Cardiac septum (tissue), 1 donor: ENCODE results near the gene PRKN. TPM values are rescaled to one million over a fixed set of nuclear protein-coding genes. Genes with fewer than 3 reads are reported as not detected.

ENCODE experiments used
- DNase-seq: peaks from one replicate; pipeline ENCODE4 v3.0.0-alpha.2; 2020; ENCODE audit warnings: low spot score
- intact Hi-C: fragments of 100-400 bp; cut with DNase I; formaldehyde crosslinking; loops from one replicate; pipeline ENCODE4 v1.14.0; 2022
- total RNA-seq: library from RNA; stranded (reverse); fragmentation: NEBNext Ultra II Directional; extraction: Animal tissue kit (Norgen Biotek cat#: 25700); gene quantifications from one replicate; pipeline ENCODE4 v1.2.1, GENCODE V29; 2021
- donor health status: DM: no; HTN: no; CAD: no.

PRKN gene
- total RNA-seq, 1 donor from 2014 or later = 23.2 TPM

DNA sequence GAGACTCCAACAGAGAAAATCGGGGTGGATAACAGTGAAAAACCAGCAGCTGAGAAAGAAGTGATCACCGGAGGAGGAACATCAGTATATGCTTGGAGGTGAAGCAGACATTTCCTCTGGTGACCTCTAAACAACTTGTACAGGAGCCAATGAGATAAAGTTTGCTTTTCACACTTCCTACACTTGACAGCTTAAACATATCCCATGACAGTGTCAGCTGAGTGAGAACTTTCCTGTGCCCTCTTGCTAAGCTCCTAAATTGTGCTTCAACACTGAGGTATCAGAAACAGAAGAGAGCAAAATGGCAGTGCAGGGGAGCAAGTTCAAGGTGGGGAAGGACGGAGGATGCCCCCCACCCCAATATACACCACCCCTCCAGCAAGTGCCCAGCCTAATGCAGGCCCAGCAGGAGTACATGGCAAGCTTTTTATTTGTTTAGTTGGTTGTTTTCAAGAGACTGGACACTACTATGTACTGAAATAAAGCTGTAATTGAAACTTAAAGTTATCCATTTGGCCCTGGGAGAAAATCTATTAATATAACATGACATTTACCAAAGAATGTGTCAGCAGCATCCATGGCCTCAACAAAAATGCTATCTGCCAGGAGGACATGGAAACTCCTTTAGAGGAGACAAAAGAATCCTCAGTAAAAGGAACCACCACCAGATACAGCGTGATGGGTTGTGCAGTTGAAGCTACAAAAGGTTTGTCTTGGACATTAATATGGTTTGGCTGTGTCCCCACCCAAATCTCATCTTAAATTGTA lies 540.2 kb downstream of the PRKN start:
- DNase-seq = no peak

DNA sequence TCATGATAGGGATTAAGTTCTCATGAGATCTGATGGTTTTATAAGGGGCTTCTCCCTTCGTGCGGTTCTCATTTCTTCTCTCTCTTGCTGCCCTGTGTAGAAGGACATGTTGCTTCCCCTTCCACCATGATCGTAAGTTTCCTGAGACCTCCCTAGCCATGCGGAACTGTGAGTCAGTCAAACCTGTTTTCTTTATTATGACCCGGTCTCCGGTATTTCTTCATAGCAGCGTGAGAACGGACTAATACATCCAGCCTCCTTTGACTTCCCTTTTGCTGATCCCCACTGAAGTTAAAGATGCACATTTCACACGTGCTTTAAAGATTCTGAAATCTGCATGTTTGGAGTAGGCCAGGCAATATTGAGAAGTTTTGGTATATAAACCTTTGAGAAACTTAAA lies 543.1 kb downstream of the PRKN start:
- no peak for DNase-seq
- intact Hi-C loops = loop anchor here (10.0 kb wide), 1 partner anchor 350 kb away; no protein-coding TSS in a partner anchor

More for the DNA sequence above, 540.2 kb downstream of the PRKN start:
- intact Hi-C loops = loop anchor here (2.0 to 10.0 kb wide), 4 partner anchors 45 to 540 kb away; partner anchors contain the start of genes PACRG and PRKN

DNA sequence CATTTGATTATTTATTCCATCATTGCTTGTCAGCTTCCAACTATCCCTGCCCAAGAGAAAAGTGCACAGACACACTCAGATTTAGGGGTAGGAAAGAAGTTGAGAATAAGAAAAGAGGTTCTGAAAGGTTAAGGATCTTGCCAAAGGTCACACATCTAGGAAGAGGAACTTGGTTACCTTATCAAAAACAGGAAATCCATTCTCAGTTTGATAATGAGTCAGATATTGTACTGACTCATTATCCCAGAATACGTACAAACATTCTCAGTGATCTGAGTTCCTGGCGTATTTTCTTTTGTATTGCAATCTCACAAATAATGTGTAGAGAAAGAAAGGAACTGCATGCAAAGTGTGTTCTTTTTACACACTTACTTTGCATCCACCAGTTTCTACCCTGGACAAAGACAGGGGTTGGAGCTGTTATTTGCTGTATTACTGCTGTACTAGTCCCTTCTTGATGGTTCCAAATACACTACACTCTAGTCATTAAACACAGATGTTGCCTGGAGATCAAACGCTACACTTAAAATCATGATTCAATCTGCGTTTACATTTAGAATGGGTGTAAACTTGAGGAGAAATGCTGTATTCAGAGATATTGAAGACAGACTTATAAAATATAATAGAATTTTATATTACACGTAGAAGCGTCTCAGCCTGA lies 545.7 kb downstream of the PRKN start:
- intact Hi-C loops = loop anchor here (10.0 kb wide), 1 partner anchor 353 kb away; no protein-coding TSS in a partner anchor
- no peak for DNase-seq

DNA sequence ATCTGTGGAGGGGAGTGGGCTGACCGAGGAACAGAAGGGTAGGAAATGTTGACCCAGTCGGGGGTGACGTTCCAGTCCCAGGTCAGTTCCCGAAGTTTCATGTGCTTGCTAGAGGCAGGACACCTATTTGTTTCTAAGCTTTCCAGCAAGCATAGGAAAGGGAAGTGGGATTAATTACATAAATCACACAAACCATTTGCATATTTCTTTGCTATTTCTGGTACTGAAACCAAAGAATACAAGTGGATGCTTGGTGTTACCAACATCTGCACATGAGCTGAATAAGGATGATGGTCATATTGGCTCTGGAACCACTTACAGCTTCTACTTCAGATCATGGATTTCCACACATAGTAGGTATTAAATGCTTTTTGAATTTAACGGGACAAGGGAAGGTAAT lies 546.5 kb downstream of the PRKN start:
- DNase-seq = no peak
- intact Hi-C loops = loop anchor here (10.0 kb wide), 1 partner anchor 354 kb away; no protein-coding TSS in a partner anchor

DNA sequence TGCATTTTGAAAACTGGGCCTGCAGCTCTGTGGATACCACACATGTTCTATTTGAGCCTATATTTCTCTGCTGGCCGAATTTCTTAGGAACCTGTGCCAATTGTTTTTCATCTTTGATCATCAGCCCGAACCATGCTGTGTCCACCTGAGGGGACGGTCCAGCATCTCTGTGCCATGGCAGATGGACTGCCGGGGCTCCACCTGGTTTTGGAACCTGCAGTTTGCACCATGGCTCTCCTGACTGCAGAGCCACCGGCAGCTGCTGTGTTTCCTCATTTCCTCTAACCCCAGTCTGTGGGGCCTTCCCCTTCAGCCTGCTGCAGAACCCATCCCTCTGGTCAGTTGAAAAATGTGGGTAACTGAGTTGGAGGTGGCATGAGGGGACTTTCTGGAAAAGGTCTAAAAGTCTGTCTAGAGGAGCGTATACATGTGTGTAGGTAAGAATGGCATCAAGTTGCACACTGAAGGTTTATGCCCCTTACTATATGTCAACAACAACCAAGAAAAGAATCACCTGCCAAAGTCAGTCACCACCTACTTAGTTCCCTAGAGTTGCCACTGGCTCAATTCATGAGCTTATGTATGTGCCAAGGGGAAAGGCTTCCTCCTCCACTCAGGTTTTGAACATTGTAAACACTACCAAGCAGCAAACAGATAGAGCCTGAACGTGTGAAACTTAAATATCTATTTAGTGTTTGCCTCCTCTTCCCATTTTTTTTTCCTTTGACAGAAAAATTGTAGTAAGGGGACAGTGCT lies 548.2 kb downstream of the PRKN start:
- no peak for DNase-seq
- intact Hi-C loops = no loop called here

DNA sequence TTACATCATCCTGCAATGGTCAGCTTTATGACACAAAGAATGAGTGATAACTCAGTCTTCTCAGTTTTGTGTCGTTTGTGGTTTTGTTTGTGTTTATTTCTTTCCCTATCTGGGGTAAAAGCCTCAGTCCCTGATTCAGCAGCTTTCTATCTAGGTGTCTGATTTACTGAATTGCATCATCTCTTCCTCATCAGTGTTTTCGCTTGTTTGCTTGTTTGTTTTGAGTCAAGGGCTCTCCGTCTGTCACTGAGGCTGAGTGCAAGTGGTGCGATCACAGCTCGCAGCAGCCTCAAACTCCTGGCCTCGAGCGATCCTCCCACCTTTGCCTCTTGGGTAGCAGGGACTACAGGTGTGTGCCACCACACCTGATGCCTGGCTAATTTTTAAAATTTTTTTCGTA lies 548.9 kb downstream of the PRKN start:
- intact Hi-C loops = no loop called here
- DNase-seq = no peak

DNA sequence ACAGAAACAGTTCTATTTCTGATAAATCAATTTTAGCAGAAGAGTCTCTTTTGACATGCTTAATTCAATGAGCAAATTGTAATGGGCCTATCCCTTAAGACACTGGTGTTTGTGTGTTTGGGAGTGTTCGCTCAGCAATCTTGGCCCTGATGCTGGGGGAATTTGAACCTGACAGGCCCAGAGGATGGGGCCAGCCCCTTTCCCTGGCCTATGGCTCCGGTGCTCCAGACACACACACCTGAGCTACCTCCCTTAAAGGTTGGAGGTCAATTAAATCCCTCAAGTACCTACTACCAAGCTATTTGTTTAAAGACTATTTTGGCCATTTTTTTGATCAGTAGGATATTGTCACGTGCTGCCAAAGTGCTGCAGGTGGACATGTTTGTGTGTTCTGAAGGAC lies 549.3 kb downstream of the PRKN start:
- intact Hi-C loops = no loop called here

DNA sequence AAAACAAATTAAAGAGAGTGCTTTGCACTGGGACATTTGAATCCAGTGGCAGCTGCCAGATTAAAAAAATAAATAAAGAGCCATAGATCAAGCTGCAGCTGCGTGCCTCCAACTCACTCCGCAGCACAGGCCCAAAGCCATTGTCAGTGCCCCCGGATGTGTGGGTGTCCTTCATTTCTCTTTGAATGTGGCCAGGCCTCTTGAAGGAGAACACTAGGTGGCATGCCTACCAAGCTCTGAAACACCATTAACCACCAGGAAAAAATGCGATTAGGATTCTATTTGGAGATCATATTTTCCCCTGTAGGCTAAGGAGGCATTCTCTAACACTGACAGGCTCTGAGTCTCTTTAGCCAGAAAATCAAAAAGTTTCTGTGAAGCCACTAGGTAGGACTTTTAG lies 549.8 kb downstream of the PRKN start:
- intact Hi-C loops = no loop called here
- no peak for DNase-seq

More for the DNA sequence above, 549.3 kb downstream of the PRKN start:
- DNase-seq = no peak

DNA sequence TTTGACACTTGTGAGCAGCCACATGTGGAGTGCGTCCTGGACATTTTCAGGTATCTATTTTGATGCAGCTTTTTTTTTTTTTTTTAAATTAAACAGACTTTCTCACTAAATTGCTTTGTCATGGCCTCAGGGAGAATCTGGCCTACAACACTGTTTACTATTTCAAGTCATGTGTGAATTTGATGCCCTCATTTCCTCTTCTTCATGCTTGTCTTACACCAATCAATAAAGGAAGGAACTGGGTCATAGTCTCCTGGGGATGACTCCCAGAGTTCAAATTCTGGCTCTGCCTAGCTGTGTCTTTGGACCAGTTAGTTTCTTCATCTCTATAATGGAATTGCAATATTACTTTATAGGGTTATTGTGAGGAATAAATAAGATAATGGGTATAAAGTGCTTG lies 554.1 kb downstream of the PRKN start:
- DNase-seq = no peak
- intact Hi-C loops = no loop called here

DNA sequence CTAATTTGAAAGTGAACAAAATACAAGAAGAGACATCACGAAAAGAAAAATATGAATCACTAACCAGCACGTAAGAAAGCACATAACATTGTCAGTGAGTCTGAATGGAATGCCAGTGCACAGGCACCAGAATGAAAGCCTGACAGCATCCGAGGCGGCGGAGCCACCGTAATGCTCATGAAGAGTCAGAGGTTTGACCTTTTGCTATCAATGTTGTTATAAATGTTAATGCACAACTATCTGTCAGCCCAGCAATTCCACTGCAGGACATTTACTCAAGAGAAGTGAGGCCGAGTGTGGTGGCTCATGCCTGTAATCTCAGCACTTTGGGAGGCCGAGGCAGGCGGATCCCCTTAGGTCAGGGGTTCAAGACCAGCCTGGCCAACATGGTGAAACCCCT lies 562.1 kb downstream of the PRKN start:
- intact Hi-C loops = no loop called here
- DNase-seq = no peak

DNA sequence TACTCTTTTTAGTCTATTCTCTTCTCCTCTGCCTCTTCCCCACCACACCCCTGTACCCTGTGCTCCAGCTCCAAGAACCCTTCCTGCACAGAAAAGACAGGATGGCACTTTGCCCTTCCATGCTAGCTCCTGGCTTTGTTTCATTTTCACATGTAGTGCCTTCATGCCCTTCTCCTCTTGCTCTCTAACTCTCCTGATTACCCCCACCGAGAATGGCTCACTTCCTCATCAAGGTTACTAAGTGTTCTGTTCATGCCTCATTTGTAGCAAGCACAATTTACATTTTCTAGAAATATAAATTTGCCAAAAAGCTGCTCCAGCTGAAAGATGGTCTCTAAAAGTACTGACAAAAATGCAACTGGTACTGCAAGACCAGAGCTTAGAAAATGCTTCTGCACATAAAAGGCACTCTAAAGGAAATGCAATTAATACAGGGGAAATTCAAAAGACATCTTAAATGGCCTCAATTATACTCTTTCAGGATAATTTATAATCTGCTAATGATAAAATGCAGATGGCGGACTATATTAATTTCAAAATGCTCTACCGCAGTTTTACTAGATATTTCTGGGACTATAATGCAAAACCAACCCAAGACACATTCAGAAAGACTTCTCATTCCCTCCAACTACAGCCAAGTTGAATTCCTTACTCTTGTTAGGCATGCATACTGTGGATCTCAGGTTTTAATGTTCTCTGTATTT lies 570.2 kb downstream of the PRKN start:
- no peak for DNase-seq
- intact Hi-C loops = no loop called here

DNA sequence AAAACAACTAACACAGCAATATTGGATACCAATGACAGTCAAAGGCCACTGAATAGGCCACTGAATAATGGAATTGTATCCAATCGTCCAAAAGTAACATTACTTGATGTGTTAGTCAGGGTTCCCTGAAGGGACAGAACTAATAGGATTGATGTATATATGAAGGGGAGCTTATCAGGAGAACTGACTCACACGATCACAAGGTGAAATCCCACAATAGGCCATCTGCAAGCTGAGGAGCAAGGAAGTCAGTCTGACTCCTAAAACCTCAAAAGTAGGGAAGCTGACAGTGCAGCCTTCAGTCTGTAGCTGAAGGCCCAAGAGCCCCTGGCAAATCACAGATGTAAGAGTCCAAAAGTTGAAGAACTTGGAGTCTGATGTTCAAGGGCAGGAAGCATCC lies 571.4 kb downstream of the PRKN start:
- no peak for DNase-seq
- intact Hi-C loops = no loop called here

DNA sequence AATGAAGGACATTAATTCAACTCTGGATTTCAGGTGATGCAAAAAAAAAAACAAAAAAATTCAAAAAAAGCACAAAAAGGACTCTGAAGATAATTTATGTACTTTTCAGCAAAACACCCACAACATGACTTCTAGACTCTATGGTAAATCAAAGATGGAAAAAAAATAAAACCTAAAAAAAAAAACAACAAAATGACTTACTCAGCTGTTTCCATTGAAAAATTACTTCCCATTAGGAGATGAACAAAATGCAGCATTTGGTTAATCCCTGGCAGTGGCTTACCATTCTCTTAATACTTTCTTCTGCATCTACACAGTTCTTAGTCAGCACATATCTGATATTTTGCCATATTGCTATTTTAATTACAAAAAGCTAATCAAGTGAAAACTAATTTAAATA lies 572.6 kb downstream of the PRKN start:
- DNase-seq = no peak

DNA sequence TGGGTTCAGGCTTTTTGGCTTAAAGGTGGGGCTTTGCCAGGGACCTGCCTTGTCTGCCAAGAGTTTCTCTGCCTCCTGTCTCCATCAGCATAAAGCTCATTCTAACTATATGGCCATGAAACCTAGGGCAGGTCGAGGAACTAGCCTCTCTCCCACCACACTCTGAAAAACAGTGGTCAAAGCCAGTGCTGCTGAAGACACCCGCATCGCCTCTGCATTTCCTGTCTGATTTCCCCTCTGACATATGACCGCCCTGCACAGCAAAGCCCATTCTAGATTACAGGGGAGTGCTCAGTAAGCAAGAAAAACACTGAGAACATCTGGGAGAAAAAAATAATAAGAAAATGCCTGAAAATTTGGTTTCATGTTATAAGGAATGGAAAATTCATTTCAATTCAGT lies 573.6 kb downstream of the PRKN start:
- intact Hi-C loops = no loop called here
- no peak for DNase-seq

More for the DNA sequence above, 572.6 kb downstream of the PRKN start:
- intact Hi-C loops = no loop called here

DNA sequence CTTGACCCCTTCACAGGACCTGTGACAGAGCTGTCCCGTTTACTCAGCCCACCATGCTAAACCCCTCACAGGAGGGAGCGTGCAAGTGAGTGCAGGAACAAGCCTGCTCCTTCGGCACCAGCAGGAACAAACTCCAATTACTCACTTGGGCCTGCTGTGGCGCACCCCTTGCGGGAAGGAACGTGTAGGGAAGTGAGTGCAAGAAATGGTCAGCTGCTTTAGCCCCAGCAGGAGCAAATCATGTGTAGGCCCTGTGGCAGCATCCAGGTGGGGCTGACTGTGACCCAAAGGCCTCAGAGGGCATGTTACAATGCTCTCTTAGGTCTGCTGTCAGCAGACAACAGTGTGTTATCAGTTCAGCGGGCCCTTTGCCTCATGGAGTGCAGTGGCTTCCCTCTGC lies 574.4 kb downstream of the PRKN start:
- no peak for DNase-seq
- intact Hi-C loops = no loop called here

DNA sequence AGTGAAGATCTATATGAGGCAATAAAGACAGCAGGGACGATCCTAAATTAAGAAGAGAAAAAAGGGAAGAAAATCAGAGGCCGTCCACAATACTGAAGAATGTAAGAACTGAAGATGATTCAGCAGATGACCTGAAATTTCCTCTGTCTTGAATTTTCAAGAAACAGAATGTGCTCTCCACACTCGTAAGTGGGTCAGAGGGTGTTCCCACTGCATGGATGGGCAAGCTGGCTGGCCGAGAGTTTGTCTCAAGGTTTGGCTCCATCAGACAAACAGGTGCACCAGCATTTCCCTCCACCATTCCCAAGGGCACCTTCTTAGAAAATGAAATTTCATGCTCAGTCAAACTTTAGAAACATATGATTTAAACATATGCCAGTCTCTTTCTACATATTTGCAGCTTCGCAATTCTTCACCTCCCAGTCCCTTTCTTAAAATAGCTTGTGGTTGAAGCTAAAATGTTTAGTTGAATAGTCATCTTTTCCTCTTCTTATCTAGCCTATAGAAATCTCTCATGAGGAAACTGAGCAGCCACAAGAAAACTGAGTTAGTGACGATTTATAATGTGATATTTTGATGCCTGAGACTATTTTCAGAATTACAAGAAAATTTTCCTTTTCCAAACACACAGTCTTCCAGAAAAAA lies 576.4 kb downstream of the PRKN start:
- DNase-seq = no peak
- intact Hi-C loops = no loop called here

DNA sequence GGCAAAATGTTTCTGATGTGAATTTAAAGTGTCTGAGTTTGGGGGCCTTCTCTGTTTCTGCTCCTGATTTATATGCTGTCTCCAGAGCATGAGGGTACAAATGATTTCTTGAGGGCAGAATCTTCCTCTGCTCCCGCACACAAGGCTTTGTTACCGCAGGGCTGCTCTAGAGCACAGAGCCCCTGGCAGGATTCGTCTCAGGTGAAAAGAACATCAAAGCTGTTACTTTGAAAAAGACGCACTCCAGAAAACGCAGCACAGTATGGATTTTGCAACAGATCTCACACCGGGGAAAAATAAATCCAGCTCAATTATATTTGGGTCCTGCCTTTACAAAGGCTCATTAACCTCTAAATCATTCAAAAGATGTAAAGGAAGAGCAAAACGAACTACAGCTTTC lies 577.3 kb downstream of the PRKN start:
- intact Hi-C loops = no loop called here

DNA sequence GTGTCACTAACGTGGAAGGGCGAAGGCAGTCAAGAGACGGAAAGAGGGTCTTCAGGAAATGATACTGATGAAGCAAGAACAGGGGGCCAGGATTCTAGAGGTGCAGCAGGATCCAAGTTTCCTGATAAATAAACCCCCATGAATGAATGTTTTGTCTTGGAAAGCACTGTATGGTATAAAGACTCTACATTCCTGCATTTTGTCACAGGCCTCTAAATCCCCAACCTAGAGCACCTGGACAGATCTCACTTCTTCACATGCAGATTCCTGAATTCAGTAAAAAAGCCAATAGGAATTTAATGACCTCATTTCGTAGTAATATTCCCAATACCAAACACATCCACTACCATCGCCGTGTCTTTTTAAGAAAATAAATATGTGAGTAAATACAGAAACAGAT lies 577.8 kb downstream of the PRKN start:
- no peak for DNase-seq
- intact Hi-C loops = no loop called here

More for the DNA sequence above, 577.3 kb downstream of the PRKN start:
- DNase-seq = no peak

DNA sequence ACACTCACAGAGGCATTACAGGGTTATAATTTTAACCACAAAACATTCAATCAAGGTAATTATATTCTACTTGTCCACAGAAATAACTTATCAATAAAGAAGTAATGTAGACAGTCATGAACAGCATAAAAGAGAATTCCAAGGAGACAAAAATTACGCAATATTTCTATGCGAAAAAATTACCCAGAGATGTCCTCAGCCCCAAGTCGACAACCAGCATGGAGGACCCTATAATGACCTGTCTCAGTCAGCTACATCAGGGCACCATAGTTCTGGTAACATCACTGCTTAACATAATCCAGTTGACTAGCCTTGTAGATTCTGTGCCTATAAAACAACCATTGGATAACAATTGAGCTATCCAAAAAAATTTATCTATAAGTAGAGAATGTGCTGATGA lies 579.8 kb downstream of the PRKN start:
- intact Hi-C loops = no loop called here
- DNase-seq = no peak
